Cardiac fibroblast (primary cell): ENCODE data around the gene ARMCX4.

Experiments used
- DNase-seq, 2 donors: peaks; one replicate each; pipeline versions ENCODE4 v3.0.0 to v3.0.0-alpha.2; 2010; ENCODE audit warnings: low read depth in 2 of 2
- H3K4me3 ChIP-seq, 2 donors: replicated peaks in 1 of 2; 1 replicate in 1 of 2; 2 replicates in 1 of 2; pipeline ENCODE4 v1.5.1; 2011; ENCODE audit warnings: low read depth in 2 of 2, low read length in 2 of 2, mild to moderate bottlenecking in 2 of 2, moderate library complexity in 1 of 2
- CTCF ChIP-seq: IDR thresholded peaks from one replicate; pipeline ENCODE4 v1.5.1; 2011; ENCODE audit warnings: low read depth, mild to moderate bottlenecking, low read length, inconsistent platforms

Gene ARMCX4

DNA sequence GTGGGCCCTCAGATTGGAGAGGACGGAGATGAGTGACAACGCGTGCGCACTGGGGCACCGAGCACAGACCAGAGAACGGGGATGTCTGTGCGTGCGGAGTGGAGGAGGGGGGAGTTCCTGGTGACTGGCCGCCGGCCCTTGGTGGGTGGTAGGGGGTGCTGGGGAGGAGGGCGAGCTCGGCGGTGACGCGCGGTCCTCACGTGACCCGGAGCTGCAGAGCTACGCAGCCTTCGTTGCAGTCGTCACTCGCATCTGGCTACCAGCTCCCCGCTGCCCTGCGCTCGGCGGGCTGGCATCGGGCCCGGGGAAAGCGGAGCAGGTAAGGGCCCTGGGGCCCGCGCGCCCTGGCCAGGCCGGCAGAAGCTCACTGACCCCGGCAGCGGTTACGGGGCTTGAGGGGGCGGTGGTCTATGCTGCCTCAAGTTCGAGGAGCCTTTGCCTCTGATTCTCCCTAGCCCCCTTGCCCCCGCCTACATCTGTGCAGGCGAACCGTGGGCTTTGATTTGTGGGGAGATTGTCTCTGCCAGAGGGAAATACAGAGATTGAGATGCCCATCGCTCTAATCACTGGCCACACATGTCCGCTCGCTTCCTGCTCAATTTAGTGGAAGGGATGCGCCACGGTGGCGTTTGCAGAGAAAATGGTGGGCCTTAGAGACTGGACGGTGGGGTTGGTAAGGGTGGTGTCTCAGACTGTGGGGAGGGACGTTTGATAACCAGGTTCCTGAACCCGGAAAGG lies at the start of gene ARMCX4:
ARMCX4 (plus strand) TSS at position 245 of the 738 bp plus-strand sequence. CDS start 3,134 bp downstream, outside the sequence.
- peak; percentile 40 to 65 for DNase-seq
- H3K4me3 ChIP-seq = peak within 1 kb of the TSS; percentile 60 to 62
- no peak for TF ChIP-seq CTCF

GRCh38 chrX:101442085-101442484 lies 43.2 kb upstream of the ARMCX4 start:
- no peak for TF ChIP-seq CTCF
- peak in 1 of 2 donors; percentile 51 for DNase-seq
- H3K4me3 ChIP-seq = no peak overlapping the region

DNA sequence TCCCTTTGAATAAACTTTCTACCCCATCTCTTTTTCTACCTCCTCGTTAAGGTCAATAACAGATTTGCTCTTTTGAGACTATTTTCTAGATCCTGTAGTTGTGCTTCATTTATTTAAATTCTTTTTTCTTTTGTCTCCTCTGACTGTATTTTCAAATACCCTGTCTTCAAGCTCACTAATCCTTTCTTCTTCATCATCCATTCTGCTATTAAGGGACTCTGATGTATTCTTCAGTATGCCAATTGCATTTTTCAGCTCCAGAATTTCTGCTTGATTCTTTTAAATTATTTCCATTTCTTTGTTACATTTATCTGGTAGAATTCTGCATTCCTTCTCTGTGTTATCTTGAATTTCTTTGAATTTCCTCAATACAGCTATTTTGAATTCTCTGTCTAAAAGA lies 36.0 kb upstream of the ARMCX4 start:
- TF ChIP-seq CTCF = no peak
- no peak overlapping the region for H3K4me3 ChIP-seq
- no peak for DNase-seq

DNA sequence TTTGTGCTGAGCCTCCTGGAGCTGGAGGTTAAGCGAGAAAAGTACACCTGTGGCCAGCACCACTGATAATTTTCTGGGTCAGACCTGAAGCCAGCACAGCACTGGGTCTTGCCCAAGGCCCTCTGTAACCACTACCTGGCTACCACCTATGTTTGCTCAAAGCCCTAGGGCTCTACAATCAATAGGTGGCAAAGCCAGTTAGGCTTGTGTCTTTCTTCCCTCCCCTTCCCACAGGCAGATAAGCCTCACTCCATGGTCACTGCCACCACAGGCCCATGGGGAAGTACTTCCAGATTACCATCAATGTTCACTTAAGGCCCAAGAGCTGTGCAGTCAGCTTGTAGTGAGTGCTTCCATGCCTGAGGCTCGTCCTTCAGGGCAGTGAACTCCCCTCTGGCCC lies 35.2 kb upstream of the ARMCX4 start:
- DNase-seq = no peak
- TF ChIP-seq CTCF = no peak

GRCh38 chrX:101450961-101451360 lies 34.3 kb upstream of the ARMCX4 start:
- no peak overlapping the region for H3K4me3 ChIP-seq
- no peak for TF ChIP-seq CTCF
- peak in 1 of 2 donors; percentile 69 for DNase-seq

More for the DNA sequence above, 35.2 kb upstream of the ARMCX4 start:
- no peak overlapping the region for H3K4me3 ChIP-seq

- H3K4me3 ChIP-seq = no peak overlapping the region
- DNase-seq = no peak
- no peak for TF ChIP-seq CTCF
Measured at GRCh38 chrX:101452056-101452455, 33.2 kb upstream of the ARMCX4 start.
